NCI-H2171 (cell line): ENCODE measurements around the gene MYO15A.
A peak's percentile ranks its signal among the peaks of the same experiment; 100 is the strongest.

ENCODE experiments used
- DNase-seq: peaks from one replicate; lab custom pipeline; 2025; lab: John Stamatoyannopoulos, UW

Gene MYO15A

GRCh38 chr17:18105595-18105994 is 3.0 kb upstream of the MYO15A start:
- no peak for DNase-seq

GRCh38 chr17:18106211-18106610 is 2.3 kb upstream of the MYO15A start:
- DNase-seq = no peak

GRCh38 chr17:18107061-18107790 is 1.3 kb upstream of the MYO15A start:
- peak; percentile 41 for DNase-seq

- no peak for DNase-seq
Observed at GRCh38 chr17:18107971-18108370, 585 bp upstream of the MYO15A start.

- DNase-seq = no peak
Observed at GRCh38 chr17:18109935-18110485, 1.5 kb downstream of the MYO15A start.

- no peak for DNase-seq
Observed at GRCh38 chr17:18110636-18111145, 2.1 kb downstream of the MYO15A start.

- no peak for DNase-seq
Observed at GRCh38 chr17:18111330-18111971, 2.9 kb downstream of the MYO15A start.

- no peak for DNase-seq
Observed at GRCh38 chr17:18115517-18115916, 7.0 kb downstream of the MYO15A start.

GRCh38 chr17:18116078-18116477 is 7.5 kb downstream of the MYO15A start:
- no peak for DNase-seq

- no peak for DNase-seq
Observed at GRCh38 chr17:18117533-18117932, 9.0 kb downstream of the MYO15A start.

- no peak for DNase-seq
Observed at GRCh38 chr17:18117982-18118975, 9.7 kb downstream of the MYO15A start.

GRCh38 chr17:18119166-18119745 is 10.7 kb downstream of the MYO15A start:
- DNase-seq = no peak

- no peak for DNase-seq
Observed at GRCh38 chr17:18119938-18120337, 11.4 kb downstream of the MYO15A start.

GRCh38 chr17:18120461-18121017 is 12.0 kb downstream of the MYO15A start:
- DNase-seq = no peak

- no peak for DNase-seq
Observed at GRCh38 chr17:18121144-18121910, 12.8 kb downstream of the MYO15A start.

- no peak for DNase-seq
Observed at GRCh38 chr17:18122990-18123753, 14.6 kb downstream of the MYO15A start.

- DNase-seq = no peak
Observed at GRCh38 chr17:18124345-18125126, 16.0 kb downstream of the MYO15A start.

GRCh38 chr17:18129041-18129502 is 20.5 kb downstream of the MYO15A start:
- no peak for DNase-seq

- DNase-seq = no peak
Observed at GRCh38 chr17:18132711-18133110, 24.2 kb downstream of the MYO15A start.
